Activated T-helper 2 cell treated with anti-CD3 and anti-CD28 coated beads, Interferon-gamma antibody, Interleukin-2, Interleukin-4, amounts not matched to agents 10 μg/mL and 5 μg/mL and 100 μg/mL, durations not matched to agents 14 hours and 24 hours and 36 hours (primary cell): Measurements from ENCODE around the gene FIGN. TPM values are rescaled to one million over a fixed set of nuclear protein-coding genes. Genes with fewer than 3 reads are reported as not detected.

ENCODE experiments used
- DNase-seq: peaks from one replicate; pipeline ENCODE4 v3.0.0; 2021; ENCODE audit warnings: low spot score
- H3K27ac Mint-ChIP-seq: one replicate; pipeline ENCODE4 v1.8.0; 2021; ENCODE audit warnings: mixed read lengths
- H3K27me3 Mint-ChIP-seq: one replicate; pipeline ENCODE4 v1.8.0; 2021; ENCODE audit warnings: low read depth, mixed read lengths
- H3K36me3 Mint-ChIP-seq: one replicate; pipeline ENCODE4 v1.8.0; 2021; ENCODE audit warnings: low read depth, mixed read lengths
- H3K4me1 Mint-ChIP-seq: one replicate; pipeline ENCODE4 v1.8.0; 2021; ENCODE audit warnings: low read depth, mixed read lengths
- H3K4me3 Mint-ChIP-seq: one replicate; pipeline ENCODE4 v1.8.0; 2021; ENCODE audit warnings: low read depth, mild to moderate bottlenecking, moderate library complexity, mixed read lengths
- H3K9me3 Mint-ChIP-seq: one replicate; pipeline ENCODE4 v1.8.0; 2021; ENCODE audit warnings: mixed read lengths
- intact Hi-C: fragments of 100-400 bp; cut with micrococcal nuclease; formaldehyde crosslinking; loops from one replicate; pipeline ENCODE4 v1.15.1; 2023
- total RNA-seq: library from RNA; stranded (reverse); gene quantifications from 2 replicates; pipeline ENCODE4 v1.2.3, GENCODE V29; 2022

The FIGN gene
- total RNA-seq, 1 donor from 2014 or later: not detected

DNA sequence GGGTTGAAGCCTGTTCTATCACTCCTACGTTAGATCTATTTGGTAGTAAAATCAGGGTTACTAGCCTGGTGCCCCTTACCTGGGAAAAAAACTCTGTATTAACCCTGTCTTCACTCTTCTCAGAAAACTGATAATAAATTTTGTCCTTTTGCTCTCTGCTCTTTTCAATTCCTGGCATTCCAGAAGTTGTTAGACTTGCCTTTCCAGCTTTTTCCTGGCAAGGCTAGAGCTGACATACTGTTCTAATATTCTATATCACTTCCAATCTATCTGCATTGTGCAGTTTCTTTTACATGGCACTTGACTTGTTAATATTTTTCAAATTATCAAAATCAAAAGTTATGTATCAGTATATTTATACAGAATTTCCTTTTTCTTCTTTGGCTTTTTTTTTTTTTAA is 162.2 kb downstream of the FIGN start:
- no peaks in the 10 kb centered on the region for H3K36me3 Mint-ChIP-seq
- H3K4me3 Mint-ChIP-seq: no peak overlapping the region
- no peak overlapping the region for H3K27ac Mint-ChIP-seq
- H3K27me3 Mint-ChIP-seq: no peaks in the 10 kb centered on the region
- peaks cover 5% of the 10 kb centered on the region for H3K9me3 Mint-ChIP-seq
- no peak for DNase-seq
- intact Hi-C loops: no loop called here
- H3K4me1 Mint-ChIP-seq: no peaks in the 10 kb centered on the region

DNA sequence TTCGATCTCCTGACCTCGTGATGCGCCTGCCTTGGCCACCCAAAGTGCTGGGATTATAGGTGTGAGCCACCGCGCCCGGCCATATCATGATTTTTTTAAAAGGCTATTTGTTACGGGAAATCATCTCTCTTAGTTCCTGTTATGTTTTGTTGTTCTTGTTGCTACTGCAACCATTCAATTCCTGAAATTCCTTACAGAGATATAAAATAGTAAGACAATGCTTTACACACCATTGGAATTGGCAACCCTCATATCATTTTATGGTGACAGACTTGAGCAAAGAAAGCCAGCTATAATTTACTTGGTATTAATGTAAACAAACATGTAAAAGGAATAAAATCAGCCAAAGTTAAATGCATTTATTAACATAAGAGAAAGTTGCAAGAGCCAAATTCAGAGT is 163.0 kb downstream of the FIGN start:
- Mint-ChIP-seq H3K9me3 (peaks cover 5% of the 10 kb centered on the region), H3K4me3 (no peak overlapping the region), H3K36me3 (no peaks in the 10 kb centered on the region), H3K27me3 (no peaks in the 10 kb centered on the region), H3K4me1 (no peaks in the 10 kb centered on the region), H3K27ac (no peak overlapping the region)
- no peak for DNase-seq
- intact Hi-C loops: no loop called here

DNA sequence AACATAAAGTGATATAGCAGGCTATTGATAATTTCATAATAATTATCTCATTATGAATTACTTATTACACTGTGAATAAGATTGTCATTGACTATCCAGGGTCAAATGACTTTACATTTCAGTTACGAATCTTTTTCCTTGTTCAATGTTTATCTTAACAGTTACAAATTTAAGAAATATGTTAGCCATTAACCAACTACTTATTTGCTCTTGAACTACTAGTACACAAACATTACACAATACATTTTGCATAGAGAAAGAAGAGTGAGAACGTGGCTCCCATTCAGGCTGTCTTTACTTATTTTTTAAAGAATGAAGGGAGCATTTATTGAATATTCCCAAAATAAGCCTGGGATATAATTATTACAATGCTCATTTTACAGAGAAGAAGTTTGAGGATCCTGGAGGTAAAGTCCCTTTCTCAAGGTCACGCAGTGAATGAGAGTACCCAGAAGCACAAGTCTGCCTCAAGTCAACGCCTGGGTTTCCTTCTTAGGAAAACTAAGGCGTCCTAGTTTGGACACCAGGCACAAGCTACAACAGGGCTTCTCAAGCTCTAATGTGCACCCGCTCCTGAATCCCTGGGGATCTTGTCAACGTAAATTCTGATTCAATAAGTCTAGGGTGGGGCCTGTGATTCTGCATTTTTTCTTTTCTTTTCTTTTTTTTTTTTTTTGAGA is 164.2 kb downstream of the FIGN start:
- H3K9me3 Mint-ChIP-seq: peaks cover 3% of the 10 kb centered on the region
- H3K27me3 Mint-ChIP-seq: no peaks in the 10 kb centered on the region
- no peak overlapping the region for H3K4me3 Mint-ChIP-seq
- H3K36me3 Mint-ChIP-seq: no peaks in the 10 kb centered on the region
- H3K4me1 Mint-ChIP-seq: no peaks in the 10 kb centered on the region
- intact Hi-C loops: no loop called here
- H3K27ac Mint-ChIP-seq: no peak overlapping the region
- DNase-seq: no peak

DNA sequence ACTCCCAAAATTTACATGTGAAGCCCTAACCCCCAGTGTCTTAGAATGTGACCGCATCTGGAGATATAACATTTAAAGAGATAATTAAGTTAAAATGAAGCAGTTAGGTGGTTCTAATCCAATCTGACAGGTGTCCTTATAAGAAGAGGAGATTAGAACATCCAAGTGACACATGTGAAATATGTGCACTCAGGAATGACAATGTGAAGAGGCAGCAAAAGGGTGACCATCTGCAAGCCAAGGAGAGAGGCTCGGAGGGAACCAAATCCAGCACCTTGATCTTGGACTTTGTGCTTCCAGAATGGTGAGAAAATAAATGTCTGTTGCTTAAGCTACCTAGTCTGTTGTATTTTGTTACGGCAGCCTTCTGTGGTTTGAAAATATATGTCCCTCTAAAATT is 165.4 kb downstream of the FIGN start:
- Mint-ChIP-seq H3K27ac (no peak overlapping the region), H3K27me3 (no peaks in the 10 kb centered on the region), H3K9me3 (no peaks in the 10 kb centered on the region), H3K4me1 (no peaks in the 10 kb centered on the region), H3K36me3 (no peaks in the 10 kb centered on the region), H3K4me3 (no peak overlapping the region)
- intact Hi-C loops: no loop called here
- no peak for DNase-seq

DNA sequence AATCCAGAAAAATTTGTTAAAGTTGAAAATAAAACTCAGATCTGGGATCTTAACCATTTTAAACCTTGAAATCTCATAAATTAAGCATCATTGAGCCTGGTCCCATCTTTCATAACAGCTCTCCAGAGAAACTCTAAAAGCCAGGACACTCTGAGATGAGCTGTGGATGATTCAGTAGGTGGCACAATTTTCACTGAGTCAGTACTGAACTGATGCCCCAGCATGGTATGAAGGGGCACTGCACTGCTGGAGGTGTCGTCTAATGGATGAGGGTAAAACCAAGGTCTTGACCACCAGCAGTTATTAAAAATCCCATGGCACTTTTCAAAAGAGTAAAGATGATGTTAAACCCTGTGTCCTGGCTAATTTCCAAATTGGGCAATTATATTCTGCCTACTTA is 170.6 kb downstream of the FIGN start:
- Mint-ChIP-seq H3K27ac (no peak overlapping the region), H3K4me1 (no peaks in the 10 kb centered on the region), H3K27me3 (no peaks in the 10 kb centered on the region), H3K9me3 (no peaks in the 10 kb centered on the region), H3K4me3 (no peak overlapping the region), H3K36me3 (no peaks in the 10 kb centered on the region)
- intact Hi-C loops: no loop called here
- DNase-seq: no peak

DNA sequence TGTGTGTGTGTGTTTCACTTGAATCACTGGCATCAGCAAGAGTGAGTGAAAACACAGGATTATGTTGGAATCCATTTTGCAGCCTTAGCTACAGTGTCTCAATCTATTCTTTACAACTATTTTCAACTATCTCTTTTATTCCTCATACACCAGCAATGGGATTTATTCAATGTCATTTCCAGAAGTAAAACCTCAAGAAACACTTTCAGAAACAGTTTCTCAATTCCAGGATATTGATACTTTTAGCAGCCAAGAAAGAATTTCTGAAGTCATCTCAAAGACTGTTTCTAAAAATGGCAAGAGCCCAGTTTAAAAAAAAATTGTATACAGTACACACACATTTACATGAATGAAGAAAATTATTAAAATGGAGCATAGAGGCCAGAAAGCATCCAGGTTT is 171.6 kb downstream of the FIGN start:
- H3K36me3 Mint-ChIP-seq: no peaks in the 10 kb centered on the region
- DNase-seq: no peak
- H3K4me1 Mint-ChIP-seq: no peaks in the 10 kb centered on the region
- no peaks in the 10 kb centered on the region for H3K9me3 Mint-ChIP-seq
- H3K27ac Mint-ChIP-seq: no peak overlapping the region
- no peaks in the 10 kb centered on the region for H3K27me3 Mint-ChIP-seq
- intact Hi-C loops: no loop called here
- H3K4me3 Mint-ChIP-seq: no peak overlapping the region

DNA sequence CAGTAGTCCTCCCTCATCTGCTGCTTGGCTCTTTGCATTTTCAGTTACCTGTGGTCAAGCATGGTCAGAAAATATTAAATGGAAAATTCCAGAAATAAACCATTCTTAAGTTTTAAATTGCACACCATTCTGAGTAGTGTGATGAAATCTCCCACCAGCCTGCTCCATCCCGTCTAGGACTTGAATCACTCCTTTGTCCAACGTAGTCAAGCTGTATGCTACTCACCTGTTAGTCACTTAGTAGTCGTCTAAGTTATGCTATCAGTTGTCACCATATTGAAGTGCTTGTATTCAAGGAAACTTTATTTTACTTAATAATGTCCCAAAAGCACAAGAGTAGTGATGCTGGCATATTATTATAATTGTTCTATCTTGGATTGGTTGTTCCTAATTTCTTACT is 172.5 kb downstream of the FIGN start:
- Mint-ChIP-seq H3K27ac (no peak overlapping the region), H3K4me1 (no peaks in the 10 kb centered on the region), H3K27me3 (no peaks in the 10 kb centered on the region), H3K9me3 (no peaks in the 10 kb centered on the region), H3K36me3 (no peaks in the 10 kb centered on the region), H3K4me3 (no peak overlapping the region)
- DNase-seq: no peak
- intact Hi-C loops: no loop called here

DNA sequence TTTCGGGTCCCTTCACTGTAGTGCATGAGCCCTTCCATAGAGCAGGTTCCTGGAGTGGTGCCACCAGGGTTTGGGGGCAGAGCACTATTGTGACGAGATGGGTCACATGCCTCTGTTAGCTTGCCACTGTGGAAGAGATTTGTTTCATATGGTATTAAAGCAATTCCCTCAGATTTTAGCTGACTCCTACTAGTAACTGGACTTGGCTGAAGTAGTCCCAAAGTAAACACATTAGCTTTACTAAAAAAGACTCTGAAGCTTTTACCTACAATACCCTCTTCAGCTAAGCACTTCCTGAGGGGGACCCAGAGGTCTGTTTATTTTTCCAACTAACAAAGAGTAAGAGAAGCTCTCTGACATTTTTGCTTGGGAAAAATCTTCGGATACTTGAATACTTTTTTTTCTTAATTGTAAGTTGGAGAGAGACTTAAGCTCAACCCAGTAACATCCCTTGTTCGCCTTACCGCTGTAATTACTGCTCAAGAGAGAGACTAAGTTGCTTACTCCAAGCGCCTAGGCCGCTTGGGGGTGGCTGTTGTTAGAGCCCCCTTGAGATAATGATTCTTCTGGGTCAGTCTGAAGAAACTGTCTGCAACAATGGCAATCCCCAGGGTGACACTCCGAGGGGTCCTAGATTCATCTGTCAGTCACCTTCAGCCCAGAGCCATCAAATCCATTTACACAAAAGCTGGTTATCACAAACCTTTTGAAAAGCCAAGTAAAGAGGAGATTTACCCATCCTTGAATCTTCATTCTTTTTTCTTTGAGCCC is 177.4 kb downstream of the FIGN start:
- H3K9me3 Mint-ChIP-seq: no peaks in the 10 kb centered on the region
- no peaks in the 10 kb centered on the region for H3K27me3 Mint-ChIP-seq
- H3K36me3 Mint-ChIP-seq: no peaks in the 10 kb centered on the region
- no peak overlapping the region for H3K27ac Mint-ChIP-seq
- H3K4me1 Mint-ChIP-seq: no peaks in the 10 kb centered on the region
- DNase-seq: no peak
- intact Hi-C loops: no loop called here
- no peak overlapping the region for H3K4me3 Mint-ChIP-seq

DNA sequence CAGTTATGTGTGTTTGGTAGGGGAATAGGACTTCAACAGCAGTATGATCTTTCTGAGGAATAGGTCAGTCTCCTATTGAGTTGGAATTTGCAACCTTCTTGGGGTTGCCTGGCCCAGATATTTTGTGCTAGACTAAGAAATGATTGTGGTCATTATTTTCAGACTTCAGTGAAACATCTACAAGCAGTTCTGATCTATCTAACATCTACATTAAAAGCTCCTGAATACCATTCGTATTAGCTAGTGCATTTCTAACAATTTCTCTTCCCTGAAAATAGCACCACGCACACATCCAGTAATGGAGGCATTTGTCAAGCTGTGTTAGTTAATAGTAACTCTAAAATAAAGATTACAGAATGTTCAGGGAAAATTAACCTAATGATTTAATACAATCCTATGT is 179.3 kb downstream of the FIGN start:
- no peak overlapping the region for H3K27ac Mint-ChIP-seq
- DNase-seq: no peak
- H3K9me3 Mint-ChIP-seq: no peaks in the 10 kb centered on the region
- no peaks in the 10 kb centered on the region for H3K4me1 Mint-ChIP-seq
- intact Hi-C loops: no loop called here
- H3K27me3 Mint-ChIP-seq: no peaks in the 10 kb centered on the region
- H3K36me3 Mint-ChIP-seq: no peaks in the 10 kb centered on the region
- H3K4me3 Mint-ChIP-seq: no peak overlapping the region

DNA sequence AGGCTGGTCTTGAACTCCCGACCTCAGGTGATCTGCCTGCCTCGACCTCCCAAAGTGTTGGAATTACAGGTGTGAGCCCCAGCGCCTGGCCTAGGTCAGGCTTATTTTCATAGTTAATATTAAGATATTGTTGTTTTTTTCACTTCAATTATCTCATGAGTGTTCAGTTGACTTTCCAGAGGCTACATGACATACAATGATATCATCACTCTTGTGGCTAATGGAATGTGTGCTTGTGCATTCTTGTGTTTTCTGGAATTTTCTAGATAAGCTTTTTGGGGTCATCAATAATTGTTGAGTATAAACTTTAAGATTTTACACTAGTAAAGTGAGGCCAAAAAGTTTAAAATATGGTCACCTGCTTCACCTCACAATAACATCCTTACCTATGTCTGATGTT is 180.9 kb downstream of the FIGN start:
- Mint-ChIP-seq H3K27me3 (no peaks in the 10 kb centered on the region), H3K4me3 (no peak overlapping the region), H3K27ac (no peak overlapping the region), H3K36me3 (no peaks in the 10 kb centered on the region), H3K4me1 (no peaks in the 10 kb centered on the region), H3K9me3 (no peaks in the 10 kb centered on the region)
- no peak for DNase-seq
- intact Hi-C loops: no loop called here

DNA sequence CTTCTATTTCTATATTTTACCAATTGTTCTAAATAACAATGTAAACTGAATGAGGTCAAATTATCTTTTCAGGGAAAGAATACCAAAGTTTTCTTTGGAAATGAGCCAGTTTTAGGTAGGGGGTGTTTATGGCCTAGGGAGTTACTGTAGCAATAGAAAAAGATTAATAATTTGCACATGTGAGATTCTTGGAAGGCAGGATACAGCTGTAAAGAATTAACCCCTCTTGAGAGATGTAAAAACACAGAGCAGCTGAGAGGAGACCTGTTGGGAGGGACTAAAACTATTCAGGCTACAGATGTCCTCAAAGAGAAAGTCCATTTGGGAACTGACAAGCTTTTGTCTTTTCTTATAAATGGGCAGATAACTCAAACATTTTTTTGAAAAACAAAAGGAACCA is 182.2 kb downstream of the FIGN start:
- DNase-seq: no peak
- no peak overlapping the region for H3K27ac Mint-ChIP-seq
- no peaks in the 10 kb centered on the region for H3K9me3 Mint-ChIP-seq
- intact Hi-C loops: no loop called here
- H3K36me3 Mint-ChIP-seq: no peaks in the 10 kb centered on the region
- H3K4me1 Mint-ChIP-seq: no peaks in the 10 kb centered on the region
- no peak overlapping the region for H3K4me3 Mint-ChIP-seq
- no peaks in the 10 kb centered on the region for H3K27me3 Mint-ChIP-seq

DNA sequence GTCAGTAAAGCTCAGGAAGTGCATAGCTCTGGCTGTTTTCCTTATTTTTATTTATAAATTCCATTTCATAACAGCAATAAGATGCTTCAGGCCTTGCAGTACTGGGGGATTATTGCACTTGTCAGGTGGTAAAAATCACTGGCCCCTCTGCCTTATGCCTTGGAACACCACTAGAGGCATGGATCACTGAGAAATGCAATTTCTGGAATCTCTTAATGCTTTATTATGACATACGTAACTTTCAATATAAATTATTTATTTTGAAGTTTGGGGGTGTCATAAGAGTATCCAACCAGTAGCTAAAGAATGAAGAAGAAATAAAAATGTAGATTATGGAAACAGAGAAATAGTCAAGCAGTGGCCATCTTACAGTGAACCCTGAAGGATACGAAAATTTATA is 183.1 kb downstream of the FIGN start:
- Mint-ChIP-seq H3K36me3 (no peaks in the 10 kb centered on the region), H3K27ac (no peak overlapping the region), H3K4me3 (no peak overlapping the region), H3K27me3 (no peaks in the 10 kb centered on the region), H3K4me1 (no peaks in the 10 kb centered on the region), H3K9me3 (no peaks in the 10 kb centered on the region)
- DNase-seq: no peak
- intact Hi-C loops: no loop called here

DNA sequence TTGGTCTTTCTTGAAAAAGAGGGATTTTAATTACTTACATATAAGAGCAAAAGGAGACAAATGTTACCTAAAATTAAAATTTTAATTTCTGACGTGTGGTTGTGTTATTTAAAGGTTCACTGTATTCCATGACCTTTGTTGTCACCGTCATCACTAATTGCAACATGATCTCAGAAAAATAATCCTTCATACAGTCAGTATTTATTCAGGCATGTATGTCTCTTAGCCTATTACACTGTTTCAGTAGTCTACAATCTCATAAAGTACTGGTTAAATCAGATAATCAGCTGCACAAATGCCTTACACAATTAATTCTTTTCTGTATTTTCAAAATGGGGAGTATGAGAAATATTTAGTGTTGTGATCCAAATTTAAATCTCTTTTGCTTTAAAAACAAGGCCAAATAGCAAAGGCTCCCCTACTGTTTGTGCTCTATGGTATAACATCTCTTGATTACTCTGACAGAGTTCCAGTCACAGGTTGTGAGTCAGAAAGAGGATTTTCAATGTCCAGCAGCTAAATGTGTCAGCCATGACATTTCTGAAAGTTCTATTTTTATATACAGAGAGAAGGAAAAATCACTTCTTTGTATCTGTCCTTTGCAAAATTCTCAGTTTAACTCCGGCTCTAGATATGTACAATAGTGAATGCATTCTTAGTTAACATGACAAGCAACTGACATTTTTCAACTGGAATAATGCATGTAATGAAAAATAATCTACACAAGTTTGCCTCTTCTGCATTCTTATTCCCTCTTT is 184.0 kb downstream of the FIGN start:
- DNase-seq: no peak
- intact Hi-C loops: no loop called here
- Mint-ChIP-seq H3K4me3 (no peak overlapping the region), H3K27ac (no peak overlapping the region), H3K9me3 (peaks cover 4% of the 10 kb centered on the region), H3K4me1 (no peaks in the 10 kb centered on the region), H3K36me3 (no peaks in the 10 kb centered on the region), H3K27me3 (no peaks in the 10 kb centered on the region)
